K562 (cell line): ENCODE data around the gene NAT9.

ENCODE experiments used
- CBX5 ChIP-seq: IDR thresholded peaks from 2 replicates; pipeline ENCODE4 v1.6.1; 2014; ENCODE audit warnings: low read depth, borderline replicate concordance
- CTCF ChIP-seq, 3 experiments: IDR thresholded peaks in 2 of 3; conservative IDR thresholded peaks in 1 of 3; 2 replicates each; pipeline ENCODE4 v1.5.1; 2011 to 2012; ENCODE audit warnings: low read length in 3 of 3, mild to moderate bottlenecking in 3 of 3, control low read depth in 2 of 3, improper control_type of control experiment in 1 of 3, inconsistent platforms in 1 of 3, low read depth in 1 of 3, mixed read lengths in 1 of 3, moderate library complexity in 1 of 3; ENCODE audit not compliant: insufficient read depth in 2 of 3
- EP300 ChIP-seq: IDR thresholded peaks from 2 replicates; pipeline ENCODE4 v1.6.1; 2012; ENCODE audit warnings: low read length, improper control_type of control experiment
- EZH2 ChIP-seq: IDR thresholded peaks from 2 replicates; pipeline ENCODE4 v1.6.1; 2012; ENCODE audit warnings: low read depth, mild to moderate bottlenecking, inconsistent platforms, low read length, borderline replicate concordance
- FOXA3 ChIP-seq, 2 experiments: fragments of 450-650 bp in 1 of 2; sonication (generic) in 1 of 2; formaldehyde crosslinking; IDR thresholded peaks in 1 of 2; conservative IDR thresholded peaks in 1 of 2; 2 replicates each; pipeline versions ENCODE4 v1.4.0 to v1.8.0; 2020 to 2022; ENCODE audit warnings: mild to moderate bottlenecking in 2 of 2, missing genetic modification reagents in 1 of 2
- KHSRP ChIP-seq: fragments of 450-650 bp; IDR thresholded peaks from 2 replicates; pipeline ENCODE4 v1.6.1; 2017
- POLR2A ChIP-seq: fragments of 450-650 bp; conservative IDR thresholded peaks from 2 replicates; pipeline ENCODE4 v1.6.1; 2016
- PURB ChIP-seq: sonication (generic); formaldehyde crosslinking; IDR thresholded peaks from 2 replicates; pipeline ENCODE4 v1.9.0; 2021; ENCODE audit warnings: low read depth, mild to moderate bottlenecking, missing genetic modification reagents
- ZBTB8A ChIP-seq: fragments of 450-650 bp; IDR thresholded peaks from 2 replicates; pipeline ENCODE4 v1.6.1; 2018; ENCODE audit warnings: mild to moderate bottlenecking, moderate library complexity; ENCODE audit not compliant: partially characterized antibody
- ZHX1 ChIP-seq: fragments of 150-350 bp; conservative IDR thresholded peaks from 2 replicates; pipeline ENCODE4 v1.6.1; 2014; ENCODE audit warnings: low read length
- TF ChIP-seq, protein P1 (sequence below): fragments of 200-600 bp; sonication (generic); IDR thresholded peaks from one replicate; pipeline ENCODE4 v1.6.1; 2012; ENCODE audit warnings: mild to moderate bottlenecking, low read depth, low read length, inconsistent platforms
- TF ChIP-seq, protein P2 (sequence below): sonication (generic); formaldehyde crosslinking; IDR thresholded peaks from 2 replicates; pipeline ENCODE4 v1.9.0; 2022; ENCODE audit warnings: mild to moderate bottlenecking, missing genetic modification reagents

DNA sequence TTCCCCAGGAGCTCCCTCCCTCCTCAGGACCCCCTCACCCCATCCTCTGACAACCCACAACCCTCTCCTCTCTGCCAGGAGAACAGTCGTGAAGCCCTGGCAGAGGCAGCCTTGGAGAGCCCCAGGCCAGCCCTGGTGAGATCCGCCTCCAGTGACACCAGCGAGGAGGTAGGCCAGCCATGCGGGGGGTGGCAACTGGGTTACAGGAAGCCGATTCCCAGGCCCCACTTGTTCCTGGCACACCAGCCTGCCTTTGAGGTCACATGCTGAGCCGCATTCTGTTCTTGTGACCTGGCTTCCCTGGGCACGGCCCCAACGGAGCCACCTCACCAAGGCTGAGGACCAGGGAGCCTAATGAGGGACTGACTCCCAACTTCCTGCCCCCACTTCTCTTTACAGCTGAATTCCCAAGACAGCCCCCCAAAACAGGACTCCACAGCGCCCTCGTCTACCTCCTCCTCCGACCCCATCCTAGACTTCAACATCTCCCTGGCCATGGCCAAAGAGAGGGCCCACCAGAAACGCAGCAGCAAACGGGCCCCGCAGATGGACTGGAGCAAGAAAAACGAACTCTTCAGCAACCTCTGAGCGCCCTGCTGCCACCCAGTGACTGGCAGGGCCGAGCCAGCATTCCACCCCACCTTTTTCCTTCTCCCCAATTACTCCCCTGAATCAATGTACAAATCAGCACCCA lies 7.9 kb downstream of the NAT9 start:
- TF ChIP-seq, protein P1, sequence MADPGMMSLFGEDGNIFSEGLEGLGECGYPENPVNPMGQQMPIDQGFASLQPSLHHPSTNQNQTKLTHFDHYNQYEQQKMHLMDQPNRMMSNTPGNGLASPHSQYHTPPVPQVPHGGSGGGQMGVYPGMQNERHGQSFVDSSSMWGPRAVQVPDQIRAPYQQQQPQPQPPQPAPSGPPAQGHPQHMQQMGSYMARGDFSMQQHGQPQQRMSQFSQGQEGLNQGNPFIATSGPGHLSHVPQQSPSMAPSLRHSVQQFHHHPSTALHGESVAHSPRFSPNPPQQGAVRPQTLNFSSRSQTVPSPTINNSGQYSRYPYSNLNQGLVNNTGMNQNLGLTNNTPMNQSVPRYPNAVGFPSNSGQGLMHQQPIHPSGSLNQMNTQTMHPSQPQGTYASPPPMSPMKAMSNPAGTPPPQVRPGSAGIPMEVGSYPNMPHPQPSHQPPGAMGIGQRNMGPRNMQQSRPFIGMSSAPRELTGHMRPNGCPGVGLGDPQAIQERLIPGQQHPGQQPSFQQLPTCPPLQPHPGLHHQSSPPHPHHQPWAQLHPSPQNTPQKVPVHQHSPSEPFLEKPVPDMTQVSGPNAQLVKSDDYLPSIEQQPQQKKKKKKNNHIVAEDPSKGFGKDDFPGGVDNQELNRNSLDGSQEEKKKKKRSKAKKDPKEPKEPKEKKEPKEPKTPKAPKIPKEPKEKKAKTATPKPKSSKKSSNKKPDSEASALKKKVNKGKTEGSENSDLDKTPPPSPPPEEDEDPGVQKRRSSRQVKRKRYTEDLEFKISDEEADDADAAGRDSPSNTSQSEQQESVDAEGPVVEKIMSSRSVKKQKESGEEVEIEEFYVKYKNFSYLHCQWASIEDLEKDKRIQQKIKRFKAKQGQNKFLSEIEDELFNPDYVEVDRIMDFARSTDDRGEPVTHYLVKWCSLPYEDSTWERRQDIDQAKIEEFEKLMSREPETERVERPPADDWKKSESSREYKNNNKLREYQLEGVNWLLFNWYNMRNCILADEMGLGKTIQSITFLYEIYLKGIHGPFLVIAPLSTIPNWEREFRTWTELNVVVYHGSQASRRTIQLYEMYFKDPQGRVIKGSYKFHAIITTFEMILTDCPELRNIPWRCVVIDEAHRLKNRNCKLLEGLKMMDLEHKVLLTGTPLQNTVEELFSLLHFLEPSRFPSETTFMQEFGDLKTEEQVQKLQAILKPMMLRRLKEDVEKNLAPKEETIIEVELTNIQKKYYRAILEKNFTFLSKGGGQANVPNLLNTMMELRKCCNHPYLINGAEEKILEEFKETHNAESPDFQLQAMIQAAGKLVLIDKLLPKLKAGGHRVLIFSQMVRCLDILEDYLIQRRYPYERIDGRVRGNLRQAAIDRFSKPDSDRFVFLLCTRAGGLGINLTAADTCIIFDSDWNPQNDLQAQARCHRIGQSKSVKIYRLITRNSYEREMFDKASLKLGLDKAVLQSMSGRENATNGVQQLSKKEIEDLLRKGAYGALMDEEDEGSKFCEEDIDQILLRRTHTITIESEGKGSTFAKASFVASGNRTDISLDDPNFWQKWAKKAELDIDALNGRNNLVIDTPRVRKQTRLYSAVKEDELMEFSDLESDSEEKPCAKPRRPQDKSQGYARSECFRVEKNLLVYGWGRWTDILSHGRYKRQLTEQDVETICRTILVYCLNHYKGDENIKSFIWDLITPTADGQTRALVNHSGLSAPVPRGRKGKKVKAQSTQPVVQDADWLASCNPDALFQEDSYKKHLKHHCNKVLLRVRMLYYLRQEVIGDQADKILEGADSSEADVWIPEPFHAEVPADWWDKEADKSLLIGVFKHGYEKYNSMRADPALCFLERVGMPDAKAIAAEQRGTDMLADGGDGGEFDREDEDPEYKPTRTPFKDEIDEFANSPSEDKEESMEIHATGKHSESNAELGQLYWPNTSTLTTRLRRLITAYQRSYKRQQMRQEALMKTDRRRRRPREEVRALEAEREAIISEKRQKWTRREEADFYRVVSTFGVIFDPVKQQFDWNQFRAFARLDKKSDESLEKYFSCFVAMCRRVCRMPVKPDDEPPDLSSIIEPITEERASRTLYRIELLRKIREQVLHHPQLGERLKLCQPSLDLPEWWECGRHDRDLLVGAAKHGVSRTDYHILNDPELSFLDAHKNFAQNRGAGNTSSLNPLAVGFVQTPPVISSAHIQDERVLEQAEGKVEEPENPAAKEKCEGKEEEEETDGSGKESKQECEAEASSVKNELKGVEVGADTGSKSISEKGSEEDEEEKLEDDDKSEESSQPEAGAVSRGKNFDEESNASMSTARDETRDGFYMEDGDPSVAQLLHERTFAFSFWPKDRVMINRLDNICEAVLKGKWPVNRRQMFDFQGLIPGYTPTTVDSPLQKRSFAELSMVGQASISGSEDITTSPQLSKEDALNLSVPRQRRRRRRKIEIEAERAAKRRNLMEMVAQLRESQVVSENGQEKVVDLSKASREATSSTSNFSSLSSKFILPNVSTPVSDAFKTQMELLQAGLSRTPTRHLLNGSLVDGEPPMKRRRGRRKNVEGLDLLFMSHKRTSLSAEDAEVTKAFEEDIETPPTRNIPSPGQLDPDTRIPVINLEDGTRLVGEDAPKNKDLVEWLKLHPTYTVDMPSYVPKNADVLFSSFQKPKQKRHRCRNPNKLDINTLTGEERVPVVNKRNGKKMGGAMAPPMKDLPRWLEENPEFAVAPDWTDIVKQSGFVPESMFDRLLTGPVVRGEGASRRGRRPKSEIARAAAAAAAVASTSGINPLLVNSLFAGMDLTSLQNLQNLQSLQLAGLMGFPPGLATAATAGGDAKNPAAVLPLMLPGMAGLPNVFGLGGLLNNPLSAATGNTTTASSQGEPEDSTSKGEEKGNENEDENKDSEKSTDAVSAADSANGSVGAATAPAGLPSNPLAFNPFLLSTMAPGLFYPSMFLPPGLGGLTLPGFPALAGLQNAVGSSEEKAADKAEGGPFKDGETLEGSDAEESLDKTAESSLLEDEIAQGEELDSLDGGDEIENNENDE = no peak
- TF ChIP-seq POLR2A = no peak; the same call in 1 of the 2 replicates
- TF ChIP-seq CTCF (IDR thresholded peaks at IDR 0.05 in 2 of 3, conservative IDR thresholded peaks at IDR 0.05 in 1 of 3; ENCODE audit: insufficient read depth in 2 of 3, low read depth in 1 of 3, low read length in 3 of 3) = no peak
- TF ChIP-seq EP300 = no peak
- no peak for TF ChIP-seq ZHX1
- no peak for TF ChIP-seq EZH2
- TF ChIP-seq CBX5 = no peak
- no peak for TF ChIP-seq PURB
- TF ChIP-seq KHSRP = no peak
- TF ChIP-seq, protein P2, sequence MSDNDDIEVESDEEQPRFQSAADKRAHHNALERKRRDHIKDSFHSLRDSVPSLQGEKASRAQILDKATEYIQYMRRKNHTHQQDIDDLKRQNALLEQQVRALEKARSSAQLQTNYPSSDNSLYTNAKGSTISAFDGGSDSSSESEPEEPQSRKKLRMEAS (CRISPR knock-in tag) = no peak
- TF ChIP-seq FOXA3 (CRISPR knock-in tag; conservative IDR thresholded peaks at IDR 0.05 in 1 of 2, IDR thresholded peaks at IDR 0.05 in 1 of 2) = no peak
- TF ChIP-seq ZBTB8A = no peak
